ENCODE results near the gene CHD2. TPM values are rescaled to one million over a fixed set of nuclear protein-coding genes. Genes with fewer than 3 reads are reported as not detected.

The CHD2 gene
- total RNA-seq, 4 donors from 2014 or later = 109 to 370 (median 161) TPM

DNA sequence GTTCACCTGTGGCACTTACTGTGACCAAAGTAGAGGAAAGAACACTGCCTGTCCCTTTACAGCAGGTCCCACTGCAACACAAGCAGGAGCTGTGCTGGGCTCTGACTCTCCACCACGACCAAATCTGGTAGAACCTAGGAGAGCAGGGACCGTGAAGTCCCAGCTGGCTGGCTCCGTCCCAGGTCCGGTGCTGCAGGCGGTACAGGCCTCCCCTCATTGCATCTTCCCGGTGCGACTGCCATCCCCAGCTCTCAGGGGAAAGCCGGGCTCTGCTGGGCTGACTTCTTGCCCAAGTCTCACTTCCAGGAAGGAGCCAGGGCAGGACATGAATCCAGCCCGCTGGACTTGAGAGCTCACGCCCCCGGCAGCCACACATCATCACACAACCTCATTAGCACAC, 155.1 kb downstream of the CHD2 start:
- Histone ChIP-seq H3K27ac (no peak overlapping the region), H3K36me3 (no peaks in the 10 kb centered on the region), H3K4me1 (peaks cover 0 to 3% (median 0%) of the 10 kb centered on the region in 4 donors), H3K9me3 (no peaks in the 10 kb centered on the region), H3K27me3 (no peaks in the 10 kb centered on the region), H3K4me3 (no peak overlapping the region)
- no peak for DNase-seq
- TF ChIP-seq, protein P1, sequence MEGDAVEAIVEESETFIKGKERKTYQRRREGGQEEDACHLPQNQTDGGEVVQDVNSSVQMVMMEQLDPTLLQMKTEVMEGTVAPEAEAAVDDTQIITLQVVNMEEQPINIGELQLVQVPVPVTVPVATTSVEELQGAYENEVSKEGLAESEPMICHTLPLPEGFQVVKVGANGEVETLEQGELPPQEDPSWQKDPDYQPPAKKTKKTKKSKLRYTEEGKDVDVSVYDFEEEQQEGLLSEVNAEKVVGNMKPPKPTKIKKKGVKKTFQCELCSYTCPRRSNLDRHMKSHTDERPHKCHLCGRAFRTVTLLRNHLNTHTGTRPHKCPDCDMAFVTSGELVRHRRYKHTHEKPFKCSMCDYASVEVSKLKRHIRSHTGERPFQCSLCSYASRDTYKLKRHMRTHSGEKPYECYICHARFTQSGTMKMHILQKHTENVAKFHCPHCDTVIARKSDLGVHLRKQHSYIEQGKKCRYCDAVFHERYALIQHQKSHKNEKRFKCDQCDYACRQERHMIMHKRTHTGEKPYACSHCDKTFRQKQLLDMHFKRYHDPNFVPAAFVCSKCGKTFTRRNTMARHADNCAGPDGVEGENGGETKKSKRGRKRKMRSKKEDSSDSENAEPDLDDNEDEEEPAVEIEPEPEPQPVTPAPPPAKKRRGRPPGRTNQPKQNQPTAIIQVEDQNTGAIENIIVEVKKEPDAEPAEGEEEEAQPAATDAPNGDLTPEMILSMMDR (IDR thresholded peaks at IDR 0.05) = no peak
- TF ChIP-seq POLR2A (IDR thresholded peaks at IDR 0.05) = no peak

GRCh38 chr15:93056836-93057235, 156.7 kb downstream of the CHD2 start:
- no peak overlapping the region for H3K4me3 ChIP-seq
- no peaks in the 10 kb centered on the region for H3K27me3 ChIP-seq
- no peak for DNase-seq
- no peak for TF ChIP-seq POLR2A (IDR thresholded peaks at IDR 0.05)
- TF ChIP-seq, protein P1 (IDR thresholded peaks at IDR 0.05) = no peak
- H3K4me1 ChIP-seq = peaks cover 0 to 17% (median 0%) of the 10 kb centered on the region in 4 donors
- H3K27ac ChIP-seq = peak overlapping the region in 1 of 4 donors; percentile 27
- no peaks in the 10 kb centered on the region for H3K36me3 ChIP-seq
- H3K9me3 ChIP-seq = no peaks in the 10 kb centered on the region

GRCh38 chr15:93057618-93058017, 157.5 kb downstream of the CHD2 start:
- no peak for DNase-seq
- Histone ChIP-seq H3K4me1 (peaks cover 0 to 17% (median 0%) of the 10 kb centered on the region in 4 donors), H3K9me3 (no peaks in the 10 kb centered on the region), H3K4me3 (no peak overlapping the region), H3K27ac (peak overlapping the region in 1 of 4 donors; percentile 27), H3K36me3 (no peaks in the 10 kb centered on the region), H3K27me3 (no peaks in the 10 kb centered on the region)
- TF ChIP-seq, protein P1 (IDR thresholded peaks at IDR 0.05) = no peak
- TF ChIP-seq POLR2A (IDR thresholded peaks at IDR 0.05) = no peak

GRCh38 chr15:93058128-93058527, 158.0 kb downstream of the CHD2 start:
- TF ChIP-seq, protein P1 (IDR thresholded peaks at IDR 0.05) = no peak
- no peaks in the 10 kb centered on the region for H3K27me3 ChIP-seq
- H3K27ac ChIP-seq = peak overlapping the region in 1 of 4 donors; percentile 27
- no peak for DNase-seq
- no peak overlapping the region for H3K4me3 ChIP-seq
- H3K36me3 ChIP-seq = no peaks in the 10 kb centered on the region
- H3K4me1 ChIP-seq = peaks cover 0 to 17% (median 0%) of the 10 kb centered on the region in 4 donors
- H3K9me3 ChIP-seq = no peaks in the 10 kb centered on the region

- Histone ChIP-seq H3K4me1 (peaks cover 0 to 19% (median 0%) of the 10 kb centered on the region in 4 donors), H3K9me3 (no peaks in the 10 kb centered on the region), H3K36me3 (no peaks in the 10 kb centered on the region), H3K27ac (no peak overlapping the region), H3K27me3 (no peaks in the 10 kb centered on the region), H3K4me3 (no peak overlapping the region)
- no peak for TF ChIP-seq POLR2A (IDR thresholded peaks at IDR 0.05)
- TF ChIP-seq, protein P1 (IDR thresholded peaks at IDR 0.05) = no peak
- no peak for DNase-seq
These were observed 158.8 kb downstream of the CHD2 start for GRCh38 chr15:93058904-93059427.

DNA sequence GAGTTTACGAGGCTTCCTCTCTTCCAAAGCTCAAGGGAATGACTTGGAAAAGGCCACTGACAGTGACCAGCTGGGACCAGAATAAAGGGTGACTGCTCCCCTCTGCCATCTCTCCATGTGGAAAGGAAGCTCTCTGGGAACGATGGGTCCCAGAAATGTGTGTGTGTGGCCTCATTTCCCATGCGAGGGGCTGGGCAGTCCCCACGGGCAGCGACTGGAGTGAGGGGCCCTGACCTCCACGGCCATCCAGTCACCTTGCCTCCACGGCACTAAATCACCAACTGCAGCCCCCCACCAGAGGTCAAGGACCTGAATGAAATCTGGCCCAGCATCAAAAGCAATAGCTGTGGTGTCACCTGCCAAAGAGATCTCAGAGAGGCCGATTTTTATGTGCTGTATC, 159.3 kb downstream of the CHD2 start:
- Histone ChIP-seq H3K4me1 (peaks cover 0 to 21% (median 0%) of the 10 kb centered on the region in 4 donors), H3K9me3 (no peaks in the 10 kb centered on the region), H3K4me3 (no peak overlapping the region), H3K27me3 (no peaks in the 10 kb centered on the region), H3K36me3 (no peaks in the 10 kb centered on the region), H3K27ac (no peak overlapping the region)
- TF ChIP-seq, protein P1 (IDR thresholded peaks at IDR 0.05) = no peak
- TF ChIP-seq POLR2A (IDR thresholded peaks at IDR 0.05) = no peak
- DNase-seq = no peak
